H1 (cell line): ENCODE measurements around the gene HK1. TPM values are rescaled to one million over a fixed set of nuclear protein-coding genes. Genes with fewer than 3 reads are reported as not detected.

Experiments
- CTCF ChIA-PET: fragments of 300-600 bp; sonication (Branson Sonifier 250); formaldehyde crosslinking; loops from one replicate; lab custom pipeline; 2021; ENCODE audit not compliant: partially characterized antibody; lab: Charles Lee
- POLR2A ChIA-PET: fragments of 300-600 bp; sonication (Branson Sonifier 250); formaldehyde crosslinking; loops from one replicate; lab custom pipeline; 2021; ENCODE audit warnings: inconsistent platforms; ENCODE audit not compliant: partially characterized antibody; lab: Charles Lee
- DNase-seq, 2 experiments: peaks; one replicate each; pipeline versions ENCODE4 v3.0.0 to v3.0.0-alpha.2; 2010 to 2022; ENCODE audit warnings: low spot score in 2 of 2, low read depth in 1 of 2, mixed read lengths in 1 of 2
- FAIRE-seq: peaks from 2 replicates; lab custom pipeline; 2011; peaks lifted over from hg19 to GRCh38; lab: Jason Lieb, UNC
- H2AFZ ChIP-seq: 2 replicates; pipeline ENCODE4 v1.8.1; 2012; ENCODE audit warnings: low read length, inconsistent platforms
- H2AK5ac ChIP-seq: 2 replicates; pipeline ENCODE4 v1.6.1; 2013; ENCODE audit warnings: low read depth, low read length
- H2BK120ac ChIP-seq: replicated peaks from 2 replicates; pipeline ENCODE3; 2013; ENCODE audit warnings: low read depth, low read length, inconsistent platforms
- H2BK12ac ChIP-seq: 2 replicates; pipeline ENCODE4 v1.6.1; 2013; ENCODE audit warnings: low read depth, low read length
- H2BK15ac ChIP-seq: 2 replicates; pipeline ENCODE4 v1.6.1; 2013; ENCODE audit warnings: low read length
- H2BK20ac ChIP-seq: 2 replicates; pipeline ENCODE4 v1.6.1; 2013; ENCODE audit warnings: low read length
- H2BK5ac ChIP-seq: 2 replicates; pipeline ENCODE4 v1.6.1; 2013; ENCODE audit warnings: low read depth, low read length
- H3K14ac ChIP-seq: 2 replicates; pipeline ENCODE4 v1.6.1; 2013; ENCODE audit warnings: inconsistent platforms; ENCODE audit not compliant: insufficient read length
- H3K18ac ChIP-seq: 2 replicates; pipeline ENCODE4 v1.6.1; 2013; ENCODE audit warnings: low read length; ENCODE audit errors: extremely low read depth
- H3K23ac ChIP-seq: 2 replicates; pipeline ENCODE4 v1.6.1; 2013; ENCODE audit warnings: inconsistent platforms; ENCODE audit not compliant: insufficient read length
- H3K23me2 ChIP-seq: 2 replicates; pipeline ENCODE4 v1.6.1; 2013; ENCODE audit warnings: low read depth, low read length
- H3K27ac ChIP-seq: 2 replicates; pipeline ENCODE4 v1.6.1; 2011; ENCODE audit warnings: low read depth, low read length, inconsistent platforms
- H3K27me3 ChIP-seq, 4 experiments: replicated peaks in 1 of 4; 1 replicate in 1 of 4; 2 replicates in 3 of 4; pipeline versions ENCODE4 v1.6.1 to v1.8.1; 2011 to 2013; ENCODE audit warnings: low read length in 3 of 4, mild to moderate bottlenecking in 3 of 4, inconsistent platforms in 2 of 4, mixed read lengths in 2 of 4, moderate library complexity in 1 of 4; ENCODE audit not compliant: control insufficient read depth in 3 of 4, insufficient read depth in 3 of 4; ENCODE audit errors: extremely low read depth in 1 of 4
- H3K36me3 ChIP-seq, 4 experiments: 2 replicates each; pipeline versions ENCODE4 v1.6.1 to v1.8.1; 2011 to 2013; ENCODE audit warnings: mild to moderate bottlenecking in 4 of 4, low read length in 3 of 4, moderate library complexity in 2 of 4, control low read depth in 1 of 4, inconsistent platforms in 1 of 4; ENCODE audit not compliant: insufficient read depth in 4 of 4, control insufficient read depth in 2 of 4
- H3K4ac ChIP-seq: replicated peaks from 2 replicates; pipeline ENCODE3; 2013; ENCODE audit warnings: low read length, low read depth, mixed read lengths, inconsistent platforms; ENCODE audit not compliant: insufficient read length
- H3K4me1 ChIP-seq, 4 experiments: replicated peaks in 1 of 4; 1 replicate in 1 of 4; 2 replicates in 3 of 4; pipeline versions ENCODE4 v1.6.1 to v1.8.1; 2011 to 2013; ENCODE audit warnings: low read length in 3 of 4, inconsistent platforms in 2 of 4, mixed read lengths in 1 of 4; ENCODE audit not compliant: insufficient read depth in 4 of 4, control insufficient read depth in 3 of 4
- H3K4me2 ChIP-seq, 2 experiments: 2 replicates each; pipeline versions ENCODE4 v1.6.1 to v1.8.1; 2011 to 2013; ENCODE audit warnings: low read depth in 2 of 2, low read length in 2 of 2, control low read depth in 1 of 2, inconsistent platforms in 1 of 2, mild to moderate bottlenecking in 1 of 2; ENCODE audit not compliant: insufficient read depth in 1 of 2
- H3K4me3 ChIP-seq, 4 experiments: fragments of 200-600, 300-600 bp in 1 of 4; sonication (generic), shearing (Covaris generic), sonication (Bioruptor Twin) in 1 of 4; 2 replicates each; pipeline versions ENCODE4 v1.5.1 to v1.8.1; 2011 to 2016; ENCODE audit warnings: low read length in 4 of 4, low read depth in 3 of 4, control low read depth in 2 of 4, inconsistent platforms in 2 of 4, mild to moderate bottlenecking in 2 of 4, mixed read lengths in 1 of 4, moderate library complexity in 1 of 4; ENCODE audit not compliant: insufficient read depth in 2 of 4; ENCODE audit errors: extremely low read depth in 1 of 4
- H3K56ac ChIP-seq: replicated peaks from 2 replicates; pipeline ENCODE3; 2013; ENCODE audit warnings: low read depth, mild to moderate bottlenecking, mixed read lengths, low read length, inconsistent platforms; ENCODE audit not compliant: insufficient read length
- H3K79me1 ChIP-seq: 2 replicates; pipeline ENCODE4 v1.6.1; 2013; ENCODE audit warnings: low read depth, low read length, control low read depth
- H3K79me2 ChIP-seq, 2 experiments: 2 replicates each; pipeline versions ENCODE4 v1.6.1 to v1.8.1; 2012 to 2013; ENCODE audit warnings: low read length in 2 of 2, mild to moderate bottlenecking in 2 of 2, inconsistent platforms in 1 of 2; ENCODE audit not compliant: insufficient read depth in 2 of 2, control insufficient read depth in 1 of 2
- H3K9ac ChIP-seq, 4 experiments: replicated peaks in 1 of 4; 1 replicate in 1 of 4; 2 replicates in 3 of 4; pipeline versions ENCODE4 v1.6.1 to v1.8.1; 2011 to 2013; ENCODE audit warnings: low read depth in 3 of 4, low read length in 3 of 4, control low read depth in 2 of 4, mild to moderate bottlenecking in 2 of 4, moderate library complexity in 2 of 4, inconsistent platforms in 1 of 4; ENCODE audit errors: extremely low read depth in 1 of 4
- H3K9me3 ChIP-seq, 2 experiments: 2 replicates each; pipeline versions ENCODE4 v1.6.1 to v1.8.1; 2012 to 2013; ENCODE audit warnings: mild to moderate bottlenecking in 2 of 2, moderate library complexity in 2 of 2, control low read depth in 1 of 2, inconsistent platforms in 1 of 2, low read depth in 1 of 2, low read length in 1 of 2, mixed read lengths in 1 of 2; ENCODE audit not compliant: insufficient read depth in 2 of 2
- H4K20me1 ChIP-seq, 2 experiments: replicated peaks in 1 of 2; 2 replicates each; pipeline versions ENCODE3 to v1.8.1; 2011 to 2013; ENCODE audit warnings: inconsistent platforms in 2 of 2, low read length in 2 of 2, mild to moderate bottlenecking in 1 of 2; ENCODE audit not compliant: insufficient read depth in 2 of 2, control insufficient read depth in 1 of 2
- H4K5ac ChIP-seq: 2 replicates; pipeline ENCODE4 v1.6.1; 2013; ENCODE audit warnings: low read length, low read depth, mixed read lengths, inconsistent platforms; ENCODE audit not compliant: insufficient read length
- H4K8ac ChIP-seq: 2 replicates; pipeline ENCODE4 v1.8.0; 2013; ENCODE audit warnings: mild to moderate bottlenecking, moderate library complexity, low read length, inconsistent platforms; ENCODE audit not compliant: insufficient read depth; ENCODE audit errors: extremely low read depth
- H4K91ac ChIP-seq: replicated peaks from 2 replicates; pipeline ENCODE3; 2013; ENCODE audit warnings: low read length, mixed read lengths, inconsistent platforms; ENCODE audit not compliant: insufficient read length
- ASH2L ChIP-seq: fragments of 200-600, 300-600 bp; sonication (generic); IDR thresholded peaks from one replicate; pipeline ENCODE4 v1.7.1; 2017; ENCODE audit warnings: low read length
- JUN ChIP-seq: IDR thresholded peaks from 2 replicates; pipeline ENCODE4 v1.6.1; 2011; ENCODE audit warnings: low read depth, mild to moderate bottlenecking, improper control_type of control experiment, low read length
- YY1 ChIP-seq: IDR thresholded peaks from 2 replicates; pipeline ENCODE4 v1.6.1; 2011; ENCODE audit warnings: low read depth, mild to moderate bottlenecking, low read length
- WGBS, 2 experiments: shearing (Covaris generic) in 1 of 2; methylation state at CpG; one replicate each; pipeline versions ENCODE4 v1.1.6 to v1.1.7; 2013 to 2015; ENCODE audit warnings: low lambda C conversion rate in 2 of 2, mixed read lengths in 2 of 2, inconsistent platforms in 1 of 2, low coverage in 1 of 2, missing lambda C conversion rate in 1 of 2; ENCODE audit not compliant: insufficient replicate concordance in 2 of 2, insufficient coverage in 1 of 2, insufficient read length in 1 of 2; ENCODE audit errors: extremely low coverage in 1 of 2, missing lambda C conversion rate in 1 of 2; 5-methylcytosine and 5-hydroxymethylcytosine counted together
- polyA plus RNA-seq, 7 experiments: library from polyadenylated mRNA; depleted of rRNA in 3 of 7; stranded (reverse) in 5 of 7; unstranded in 2 of 7; fragments of >200 nt in 5 of 7; fragments of 200-250 nt in 2 of 7; gene quantifications; 1 replicate in 5 of 7; 2 replicates in 1 of 7; 4 replicates in 1 of 7; pipeline versions ENCODE4 v1.2.1 to v1.2.3, GENCODE V29; 2011 to 2013; ENCODE audit warnings: missing spikeins in 2 of 7, mixed read lengths in 2 of 7
- total RNA-seq: library from RNA; stranded (reverse); fragmentation: NEBNext Ultra II Directional; extraction: Animal tissue kit (Norgen Biotek cat#: 25700); gene quantifications from 2 replicates; pipeline ENCODE4 v1.2.1, GENCODE V29; 2021

Gene HK1
- total and polyA plus RNA-seq, 2 of the 8 experiments (the other 6 are each of a cell fraction or from before 2014, with no cell fraction given): 55.8 to 247 TPM

DNA sequence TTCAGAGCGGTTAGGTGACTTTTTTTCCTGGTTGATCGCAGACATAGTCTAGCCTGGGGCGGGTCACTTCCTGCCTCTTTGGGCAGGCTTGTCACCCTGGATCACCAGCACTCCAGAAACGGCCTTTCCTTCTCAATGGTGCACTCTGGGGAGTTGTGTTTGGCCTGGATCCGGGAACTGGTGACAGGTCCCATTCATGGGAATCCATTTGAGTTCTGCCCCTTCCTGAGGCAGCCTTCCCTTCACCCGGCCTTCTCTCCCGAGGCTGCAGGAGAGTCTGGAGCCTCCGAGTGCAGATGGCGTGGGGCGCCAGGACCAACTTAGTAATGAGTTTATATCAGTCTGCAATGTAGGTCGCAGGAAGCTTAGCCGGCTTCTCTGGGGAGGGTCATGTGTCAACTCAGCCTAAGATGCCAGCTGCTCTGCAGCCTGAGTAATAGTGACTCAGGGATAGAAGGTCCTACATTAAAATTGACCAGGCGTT, 84.2 kb downstream of the HK1 start:
- 93% methylated on average over 13 of the region's 13 CpGs; no CpG with 5 or more reads in 1 of the 2 experiments for WGBS, 2 experiments
- H3K14ac ChIP-seq: no peak overlapping the region
- no peak overlapping the region for H4K91ac ChIP-seq
- H4K8ac ChIP-seq: no peak overlapping the region
- H3K4me1 ChIP-seq: peaks cover 2 to 12% (median 7%) of the 10 kb centered on the region in 4 experiments; a peak in 5 of 7 replicates
- no peak overlapping the region for H3K4me2 ChIP-seq
- TF ChIP-seq YY1 (no peak), JUN (no peak), ASH2L (no peak)
- no peak overlapping the region for H3K4ac ChIP-seq
- no peaks in the 10 kb centered on the region for H3K27me3 ChIP-seq
- CTCF ChIA-PET: interaction anchor here (0.7 to 2.2 kb wide), 9 partner anchors 11 to 85 kb away, joined by 3 to 11 read pairs (median 5); no protein-coding TSS in a partner anchor
- no peaks in the 10 kb centered on the region for H3K9me3 ChIP-seq
- H2BK5ac ChIP-seq: no peak overlapping the region; the same call in 1 of the 2 replicates
- no peak overlapping the region for H4K5ac ChIP-seq
- peaks cover 8 to 9% of the 10 kb centered on the region in 2 experiments for H4K20me1 ChIP-seq
- H3K79me2 ChIP-seq: peaks cover 0 to 37% of the 10 kb centered on the region in 2 experiments; a peak in 2 of 4 replicates
- H2BK20ac ChIP-seq: no peak overlapping the region
- H3K36me3 ChIP-seq: peaks cover 4 to 28% (median 19%) of the 10 kb centered on the region in 4 experiments; a peak in 6 of 8 replicates
- no peak overlapping the region for H3K27ac ChIP-seq
- POLR2A ChIA-PET: interaction anchor here (1.1 to 1.2 kb wide), 3 partner anchors 13 to 182 kb away, joined by 3 to 4 read pairs (median 3); partner anchors contain the start of gene SUPV3L1
- no peak overlapping the region for H2AFZ ChIP-seq
- H3K4me3 ChIP-seq: no peak overlapping the region
- no peak overlapping the region for H2AK5ac ChIP-seq
- no peaks in the 10 kb centered on the region for H3K23me2 ChIP-seq
- FAIRE-seq: no peak
- peaks cover 6% of the 10 kb centered on the region; the same call in 1 of the 2 replicates for H3K79me1 ChIP-seq
- no peak overlapping the region for H2BK15ac ChIP-seq
- no peak overlapping the region for H3K23ac ChIP-seq
- no peak overlapping the region for H3K56ac ChIP-seq
- no peak overlapping the region for H2BK12ac ChIP-seq
- no peak overlapping the region for H3K9ac ChIP-seq
- DNase-seq: no peak
- H3K18ac ChIP-seq: no peak overlapping the region
- H2BK120ac ChIP-seq: no peak overlapping the region
